K562 (cell line): Measurements from ENCODE around the gene NAA80. TPM values are rescaled to one million over a fixed set of nuclear protein-coding genes. Genes with fewer than 3 reads are reported as not detected.

Experiments used
- ATAC-seq: fragments of 200-7000 bp; cut with Tn5 transposase; 3 replicates; pipeline ENCODE4 v1.9.1; 2020; ENCODE audit warnings: moderate library complexity
- BruUV-seq: library from RNA; stranded (reverse); fragments of 400-500 nt; replicated peaks from 2 replicates; lab custom pipeline; 2021; lab: Mats Ljungman, UMichigan
- CTCF ChIA-PET: fragments of 300-600 bp; formaldehyde crosslinking; extraction: SDS; loops from one replicate; lab custom pipeline; 2021; ENCODE audit warnings: low intra/inter-chr PET ratio; lab: Yijun Ruan, JAX
- POLR2A ChIA-PET: fragments of 300-600, 350-650 bp; sonication (Branson Sonifier 250); formaldehyde crosslinking; extraction: SDS; loops from one replicate; lab custom pipeline; 2021; ENCODE audit warnings: antibody characterized with exemption, inconsistent platforms; lab: Yijun Ruan, JAX
- DNase-seq, 4 experiments: peaks; one replicate each; pipeline versions ENCODE4 v3.0.0 to v3.0.0-alpha.2; 2011 to 2018; ENCODE audit warnings: low spot score in 3 of 4, mixed read lengths in 3 of 4; ENCODE audit errors: extremely low read depth in 1 of 4
- FAIRE-seq: peaks from 2 replicates; lab custom pipeline; 2011; peaks lifted over from hg19 to GRCh38; lab: Jason Lieb, UNC
- H2AFZ ChIP-seq: 2 replicates; pipeline ENCODE4 v1.6.0; 2011; ENCODE audit warnings: low read depth, low read length, control low read depth, inconsistent platforms
- H3K27ac ChIP-seq: fragments of 200-600 bp; 3 replicates; pipeline ENCODE4 v1.8.0; 2011; ENCODE audit warnings: low read depth, mild to moderate bottlenecking, control low read depth, inconsistent platforms, low read length, moderate library complexity, mixed read lengths; ENCODE audit errors: extremely low read depth
- H3K27me3 ChIP-seq, 2 experiments: fragments of 300-600 bp in 1 of 2; 2 replicates in 1 of 2; 3 replicates in 1 of 2; pipeline versions ENCODE4 v1.6.0 to v1.8.0; 2011; ENCODE audit warnings: inconsistent platforms in 2 of 2, low read length in 2 of 2, mild to moderate bottlenecking in 1 of 2, mixed read lengths in 1 of 2, moderate library complexity in 1 of 2; ENCODE audit not compliant: control insufficient read depth in 2 of 2, insufficient read depth in 2 of 2
- H3K36me3 ChIP-seq: fragments of 300-600 bp; 3 replicates; pipeline ENCODE4 v1.8.0; 2011; ENCODE audit warnings: mild to moderate bottlenecking, low read length, inconsistent platforms; ENCODE audit not compliant: control insufficient read depth, insufficient read depth
- H3K4me1 ChIP-seq, 2 experiments: fragments of 200-600 bp in 1 of 2; replicated peaks in 1 of 2; 2 replicates in 1 of 2; 3 replicates in 1 of 2; pipeline versions ENCODE4 v1.5.1 to v1.8.0; 2011; ENCODE audit warnings: inconsistent platforms in 2 of 2, low read length in 2 of 2, mild to moderate bottlenecking in 1 of 2, mixed read lengths in 1 of 2, moderate library complexity in 1 of 2; ENCODE audit not compliant: control insufficient read depth in 2 of 2, insufficient read depth in 2 of 2
- H3K4me2 ChIP-seq: 2 replicates; pipeline ENCODE4 v1.6.1; 2011; ENCODE audit warnings: low read length, control low read depth, inconsistent platforms, mixed read lengths; ENCODE audit not compliant: insufficient read depth
- H3K4me3 ChIP-seq: fragments of 200-600 bp; sonication (generic), shearing (Covaris generic); 2 replicates; pipeline ENCODE4 v1.5.1; 2016; ENCODE audit warnings: control low read depth, inconsistent platforms
- H3K79me2 ChIP-seq: fragments of 200-600 bp; 3 replicates; pipeline ENCODE4 v1.8.0; 2011; ENCODE audit warnings: low read length, inconsistent platforms; ENCODE audit not compliant: control insufficient read depth, insufficient read depth
- H3K9ac ChIP-seq, 2 experiments: 2 replicates each; pipeline versions ENCODE4 v1.6.0 to v1.6.1; 2011; ENCODE audit warnings: low read depth in 2 of 2, low read length in 2 of 2, control low read depth in 1 of 2, inconsistent platforms in 1 of 2, mild to moderate bottlenecking in 1 of 2, mixed read lengths in 1 of 2; ENCODE audit not compliant: insufficient read depth in 1 of 2
- H3K9me1 ChIP-seq: one replicate; pipeline ENCODE4 v1.6.0; 2011; ENCODE audit warnings: inconsistent platforms, mild to moderate bottlenecking, low read length, moderate library complexity; ENCODE audit not compliant: control insufficient read depth, insufficient read depth
- H3K9me3 ChIP-seq: replicated peaks from 2 replicates; pipeline ENCODE4 v1.5.1; 2011; ENCODE audit warnings: low read depth, low read length, inconsistent platforms; ENCODE audit not compliant: control insufficient read depth, insufficient read depth
- H4K20me1 ChIP-seq: replicated peaks from 2 replicates; pipeline ENCODE4 v1.6.1; 2011; ENCODE audit warnings: low read length, inconsistent platforms, mixed read lengths; ENCODE audit not compliant: control insufficient read depth, insufficient read depth
- CC2D1A ChIP-seq: fragments of 450-650 bp; IDR thresholded peaks from 2 replicates; pipeline ENCODE4 v1.6.1; 2017; ENCODE audit warnings: mild to moderate bottlenecking
- CREM ChIP-seq: IDR thresholded peaks from 2 replicates; pipeline ENCODE4 v1.6.1; 2014; ENCODE audit warnings: antibody characterized with exemption, low read depth
- E2F3 ChIP-seq: fragments of 250-450 bp; sonication (Bioruptor Pico); IDR thresholded peaks from 2 replicates; pipeline ENCODE4 v1.4.0; 2020; ENCODE audit warnings: mild to moderate bottlenecking
- EHMT2 ChIP-seq: fragments of 450-650 bp; IDR thresholded peaks from 2 replicates; pipeline ENCODE4 v1.6.1; 2018; ENCODE audit warnings: antibody characterized with exemption
- HLTF ChIP-seq: fragments of 450-650 bp; IDR thresholded peaks from 2 replicates; pipeline ENCODE4 v1.6.1; 2016
- HSF4 ChIP-seq: fragments of 250-450 bp; sonication (Bioruptor Pico); IDR thresholded peaks from 2 replicates; pipeline ENCODE4 v2.1.2; 2022; ENCODE audit warnings: mild to moderate bottlenecking, moderate library complexity, borderline replicate concordance
- KAT7 ChIP-seq: sonication (generic); formaldehyde crosslinking; IDR thresholded peaks from 2 replicates; pipeline ENCODE4 v1.8.0; 2022; ENCODE audit warnings: missing genetic modification reagents, mild to moderate bottlenecking, borderline replicate concordance
- STAT5B ChIP-seq: fragments of 250-450 bp; sonication (Bioruptor Pico); IDR thresholded peaks from 2 replicates; pipeline ENCODE4 v1.8.0; 2021; ENCODE audit warnings: mild to moderate bottlenecking, inconsistent platforms
- TAL1 ChIP-seq: fragments of 450-650 bp; IDR thresholded peaks from 2 replicates; pipeline ENCODE4 v1.6.1; 2016; ENCODE audit warnings: mild to moderate bottlenecking
- TEAD4 ChIP-seq, 2 experiments: sonication (generic) in 1 of 2; formaldehyde crosslinking in 1 of 2; IDR thresholded peaks; 2 replicates each; pipeline versions ENCODE4 v1.6.1 to v1.8.0; 2012 to 2022; ENCODE audit warnings: borderline replicate concordance in 1 of 2, inconsistent platforms in 1 of 2, low read length in 1 of 2, mild to moderate bottlenecking in 1 of 2, missing genetic modification reagents in 1 of 2
- WGBS: fragments of 100-300 bp; shearing (Covaris generic); methylation state at CpG from one replicate; pipeline ENCODE4 v1.1.6; 2016; ENCODE audit warnings: low coverage, mixed read lengths; ENCODE audit not compliant: insufficient coverage; ENCODE audit errors: missing lambda C conversion rate; 5-methylcytosine and 5-hydroxymethylcytosine counted together
- in situ Hi-C: fragments of 300-500 bp; cut with MboI; formaldehyde crosslinking; loops from 4 replicates; pipeline ENCODE4 v1.15.0; 2018; ENCODE audit warnings: inconsistent platforms, mixed read lengths
- intact Hi-C: fragments of 100-400 bp; cut with micrococcal nuclease; formaldehyde crosslinking; loops from 2 replicates; pipeline ENCODE4 v1.14.2; 2022
- polyA plus RNA-seq, 8 experiments: library from polyadenylated mRNA; depleted of rRNA in 4 of 8; stranded (reverse) in 5 of 8; unstranded in 3 of 8; fragments of >200 nt; fragmentation: Nextera tagmentation in 2 of 8; fragmentation: Illumina TruSeq in 1 of 8; extraction: Ambion mirVana in 2 of 8; extraction: Trizol in 1 of 8; gene quantifications; 2 replicates each; pipeline versions ENCODE4 v1.2.1 to v1.2.3, GENCODE V29; 2011 to 2014; ENCODE audit warnings: inconsistent platforms in 1 of 8, missing spikeins in 1 of 8
- total RNA-seq, 7 experiments: library from RNA; depleted of rRNA in 6 of 7; stranded (reverse); fragments of >200 nt in 6 of 7; fragmentation: Illumina TruSeq in 2 of 7; extraction: Trizol in 2 of 7; gene quantifications; 2 replicates each; pipeline versions ENCODE4 v1.2.1 to v1.2.3, GENCODE V29; 2011 to 2021; ENCODE audit warnings: low replicate concordance in 1 of 7
- TF ChIP-seq, protein P1 (sequence below): fragments of 250-450 bp; sonication (Bioruptor Pico); IDR thresholded peaks from 2 replicates; pipeline ENCODE4 v1.8.0; 2022; ENCODE audit warnings: moderate library complexity, mild to moderate bottlenecking, inconsistent platforms
- TF ChIP-seq, protein P2 (sequence below), 3 experiments: fragments of 200-800 bp in 1 of 3; sonication (Bioruptor generic) in 1 of 3; sonication (generic) in 1 of 3; formaldehyde crosslinking in 1 of 3; IDR thresholded peaks; 2 replicates each; pipeline versions ENCODE4 v1.6.1 to v1.8.0; 2016 to 2022; ENCODE audit warnings: mild to moderate bottlenecking in 2 of 3, missing compliant biosample characterization in 2 of 3, missing genetic modification characterization in 2 of 3, missing genetic modification reagents in 1 of 3
- TF ChIP-seq, protein P3 (sequence below): fragments of 250-450 bp; sonication (Bioruptor Pico); IDR thresholded peaks from 2 replicates; pipeline ENCODE4 v1.5.0; 2021; ENCODE audit warnings: mild to moderate bottlenecking, borderline replicate concordance

Gene NAA80
- total and polyA plus RNA-seq, 9 of the 15 experiments (the other 6 are each of a cell fraction or from before 2014, with no cell fraction given): 0.82 to 24.0 (median 8.6) TPM

DNA sequence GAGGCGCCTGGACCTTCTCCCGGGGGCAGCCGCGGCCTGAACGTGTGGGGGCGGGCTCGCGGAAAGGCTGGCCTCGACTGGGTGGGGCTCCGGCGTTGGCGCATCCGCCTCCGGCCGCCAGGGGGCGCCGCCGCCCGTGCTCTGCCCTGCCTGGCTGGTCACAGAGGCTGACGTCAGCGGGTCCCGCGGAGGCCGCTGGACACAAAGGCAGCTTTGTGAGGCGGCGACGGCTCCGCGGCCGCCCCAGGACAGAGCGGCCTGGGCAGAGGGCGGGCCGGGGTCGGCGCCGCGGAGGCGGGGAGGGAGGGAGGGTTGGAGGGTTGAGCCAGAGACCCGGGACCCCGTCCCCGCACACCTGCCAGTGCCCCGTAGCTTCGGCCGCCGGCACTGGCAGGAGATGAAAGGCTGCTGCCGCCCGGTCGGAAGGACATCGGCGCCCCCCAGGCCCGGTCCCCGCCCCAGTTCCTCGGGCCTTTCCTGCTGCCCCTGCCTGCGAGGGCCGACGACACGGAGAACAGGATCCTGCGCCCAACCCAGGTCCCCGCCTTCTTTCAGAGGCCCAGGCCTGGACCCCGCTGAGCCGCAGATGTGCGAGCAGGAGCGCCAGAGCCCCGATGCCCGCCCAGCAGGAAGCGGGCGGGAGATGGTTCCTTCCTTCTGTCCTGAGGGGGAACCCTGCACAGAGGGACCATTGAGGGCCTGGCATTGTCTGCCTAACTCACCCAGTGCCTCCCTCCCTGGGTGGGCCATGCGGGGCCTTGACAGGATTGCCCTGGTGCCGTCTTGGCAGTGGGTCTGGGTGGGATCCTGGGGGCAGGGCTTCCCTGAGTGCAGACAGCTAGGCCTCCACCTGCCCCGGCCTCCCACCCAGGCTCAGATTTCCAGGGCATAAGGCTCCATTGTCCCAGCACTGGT lies 38.9 kb downstream of the NAA80 start:
- in situ Hi-C loops (no loop called here), intact Hi-C loops (no loop called here)
- FAIRE-seq: peak; percentile 62
- Histone ChIP-seq H3K9ac (peak overlapping the region; percentile 73 to 94), H3K79me2 (peaks cover 3% of the 10 kb centered on the region; the same call in 1 of the 3 replicates), H3K4me3 (peak overlapping the region; percentile 58), H3K4me1 (peaks cover 6 to 37% of the 10 kb centered on the region in 2 experiments; a peak in 4 of 5 replicates), H3K27ac (peak overlapping the region; percentile 84), H4K20me1 (no peaks in the 10 kb centered on the region), H3K9me1 (no peaks in the 10 kb centered on the region), H2AFZ (peak overlapping the region; percentile 84), H3K36me3 (peaks cover 23% of the 10 kb centered on the region; the same call in 2 of the 3 replicates), H3K4me2 (peak overlapping the region; percentile 82), H3K27me3 (no peaks in the 10 kb centered on the region), H3K9me3 (peaks cover 4% of the 10 kb centered on the region; the same call in 1 of the 2 replicates)
- ChIA-PET CTCF (interaction anchor here (0.9 to 1.7 kb wide), 5 partner anchors 12 to 282 kb away, joined by 3 to 7 read pairs (median 5); no protein-coding TSS in a partner anchor), POLR2A (interaction anchor here (0.5 to 1.7 kb wide), 6 partner anchors 12 to 1882 kb away, joined by 3 to 8 read pairs (median 4); no protein-coding TSS in a partner anchor)
- peak; percentile 90 to 92 (median 91) for DNase-seq
- 9% methylated on average over 26 of the region's 70 CpGs for WGBS
- ATAC-seq: peak; percentile 97
- TSS peak; percentile 35 for BruUV-seq
- TF ChIP-seq TAL1 (no peak), EHMT2 (no peak), CC2D1A (no peak), KAT7 (CRISPR knock-in tag) (no peak), STAT5B (CRISPR knock-in tag) (no peak), TEAD4 (IDR thresholded peaks at IDR 0.05; ENCODE audit: low read length) (no peak), TEAD4 (CRISPR knock-in tag; IDR thresholded peaks at IDR 0.05; ENCODE audit: borderline replicate concordance) (no peak), CREM (peak; percentile 93), HSF4 (CRISPR knock-in tag) (no peak), E2F3 (CRISPR knock-in tag) (no peak), HLTF (no peak)
- TF ChIP-seq, protein P1, sequence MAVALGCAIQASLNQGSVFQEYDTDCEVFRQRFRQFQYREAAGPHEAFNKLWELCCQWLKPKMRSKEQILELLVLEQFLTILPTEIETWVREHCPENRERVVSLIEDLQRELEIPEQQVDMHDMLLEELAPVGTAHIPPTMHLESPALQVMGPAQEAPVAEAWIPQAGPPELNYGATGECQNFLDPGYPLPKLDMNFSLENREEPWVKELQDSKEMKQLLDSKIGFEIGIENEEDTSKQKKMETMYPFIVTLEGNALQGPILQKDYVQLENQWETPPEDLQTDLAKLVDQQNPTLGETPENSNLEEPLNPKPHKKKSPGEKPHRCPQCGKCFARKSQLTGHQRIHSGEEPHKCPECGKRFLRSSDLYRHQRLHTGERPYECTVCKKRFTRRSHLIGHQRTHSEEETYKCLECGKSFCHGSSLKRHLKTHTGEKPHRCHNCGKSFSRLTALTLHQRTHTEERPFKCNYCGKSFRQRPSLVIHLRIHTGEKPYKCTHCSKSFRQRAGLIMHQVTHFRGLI (CRISPR knock-in tag): no peak
- TF ChIP-seq, protein P2, sequence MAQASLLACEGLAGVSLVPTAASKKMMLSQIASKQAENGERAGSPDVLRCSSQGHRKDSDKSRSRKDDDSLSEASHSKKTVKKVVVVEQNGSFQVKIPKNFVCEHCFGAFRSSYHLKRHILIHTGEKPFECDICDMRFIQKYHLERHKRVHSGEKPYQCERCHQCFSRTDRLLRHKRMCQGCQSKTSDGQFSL (CRISPR knock-in tag; IDR thresholded peaks at IDR 0.05): no peak
- TF ChIP-seq, protein P2 (tag; IDR thresholded peaks at IDR 0.05): no peak
- TF ChIP-seq, protein P3, sequence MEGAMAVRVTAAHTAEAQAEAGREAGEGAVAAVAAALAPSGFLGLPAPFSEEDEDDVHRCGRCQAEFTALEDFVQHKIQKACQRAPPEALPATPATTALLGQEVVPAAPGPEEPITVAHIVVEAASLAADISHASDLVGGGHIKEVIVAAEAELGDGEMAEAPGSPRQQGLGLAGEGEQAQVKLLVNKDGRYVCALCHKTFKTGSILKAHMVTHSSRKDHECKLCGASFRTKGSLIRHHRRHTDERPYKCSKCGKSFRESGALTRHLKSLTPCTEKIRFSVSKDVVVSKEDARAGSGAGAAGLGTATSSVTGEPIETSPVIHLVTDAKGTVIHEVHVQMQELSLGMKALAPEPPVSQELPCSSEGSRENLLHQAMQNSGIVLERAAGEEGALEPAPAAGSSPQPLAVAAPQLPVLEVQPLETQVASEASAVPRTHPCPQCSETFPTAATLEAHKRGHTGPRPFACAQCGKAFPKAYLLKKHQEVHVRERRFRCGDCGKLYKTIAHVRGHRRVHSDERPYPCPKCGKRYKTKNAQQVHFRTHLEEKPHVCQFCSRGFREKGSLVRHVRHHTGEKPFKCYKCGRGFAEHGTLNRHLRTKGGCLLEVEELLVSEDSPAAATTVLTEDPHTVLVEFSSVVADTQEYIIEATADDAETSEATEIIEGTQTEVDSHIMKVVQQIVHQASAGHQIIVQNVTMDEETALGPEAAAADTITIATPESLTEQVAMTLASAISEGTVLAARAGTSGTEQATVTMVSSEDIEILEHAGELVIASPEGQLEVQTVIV: no peak
